Esophagus squamous epithelium (tissue), 5 donors: ENCODE data around the gene CAMK2D. TPM values are rescaled to one million over a fixed set of nuclear protein-coding genes. Genes with fewer than 3 reads are reported as not detected.

Experiments
- DNase-seq: peaks from one replicate; lab custom pipeline; 2025; lab: John Stamatoyannopoulos, UW
- H3K27ac ChIP-seq, 4 donors: fragments of 200-600 bp; sonication (generic); one replicate each; pipeline ENCODE4 v1.5.1; 2016 to 2019; ENCODE audit warnings: mild to moderate bottlenecking in 1 of 4
- H3K27me3 ChIP-seq, 4 donors: fragments of 200-600 bp; sonication (generic); 1 replicate in 3 of 4; 2 replicates in 1 of 4; pipeline versions ENCODE4 v1.5.1 to v1.6.0; 2017 to 2021; ENCODE audit warnings: antibody characterized with exemption in 1 of 4
- H3K36me3 ChIP-seq, 3 donors: fragments of 200-600 bp; sonication (generic); one replicate each; pipeline ENCODE4 v1.5.1; 2016 to 2019
- H3K4me1 ChIP-seq, 3 donors: fragments of 200-600 bp; sonication (generic); one replicate each; pipeline ENCODE4 v1.5.1; 2017 to 2019
- H3K4me3 ChIP-seq, 4 donors: fragments of 200-600 bp; sonication (generic); 1 replicate in 3 of 4; 2 replicates in 1 of 4; pipeline ENCODE4 v1.5.1; 2016 to 2019; ENCODE audit warnings: mild to moderate bottlenecking in 2 of 4, moderate library complexity in 1 of 4
- H3K9me3 ChIP-seq, 3 donors: fragments of 200-600 bp; sonication (generic); one replicate each; pipeline ENCODE4 v1.5.1; 2016 to 2019
- POLR2A ChIP-seq, 4 donors: fragments of 450-650 bp; IDR thresholded peaks; one replicate each; pipeline ENCODE4 v1.6.1; 2017; ENCODE audit warnings: antibody characterized with exemption in 4 of 4, mild to moderate bottlenecking in 4 of 4, moderate library complexity in 3 of 4
- WGBS, 2 donors: methylation state at CpG; one replicate each; pipeline ENCODE4 v1.1.5; 2018; 5-methylcytosine and 5-hydroxymethylcytosine counted together
- intact Hi-C: fragments of 100-400 bp; cut with DNase I; formaldehyde crosslinking; loops from one replicate; pipeline ENCODE4 v1.15.0; 2022
- total RNA-seq, 4 donors: library from RNA; depleted of rRNA; stranded (reverse); fragments of >200 nt; gene quantifications; one replicate each; pipeline ENCODE4 v1.1.0, GENCODE V29; 2016
- TF ChIP-seq, protein P1 (sequence below), 6 experiments: fragments of 450-650 bp in 4 of 6; fragments of 200-600 bp in 2 of 6; sonication (generic) in 2 of 6; IDR thresholded peaks; one replicate each; pipeline ENCODE4 v1.5.1; 2016 to 2019; ENCODE audit warnings: antibody characterized with exemption in 6 of 6, mild to moderate bottlenecking in 4 of 6, moderate library complexity in 4 of 6
- donor health status: DM: yes; HTN: yes; CAD: no.

CAMK2D gene
- total RNA-seq, 4 donors from 2014 or later: 30.7 to 47.7 (median 38.2) TPM

DNA sequence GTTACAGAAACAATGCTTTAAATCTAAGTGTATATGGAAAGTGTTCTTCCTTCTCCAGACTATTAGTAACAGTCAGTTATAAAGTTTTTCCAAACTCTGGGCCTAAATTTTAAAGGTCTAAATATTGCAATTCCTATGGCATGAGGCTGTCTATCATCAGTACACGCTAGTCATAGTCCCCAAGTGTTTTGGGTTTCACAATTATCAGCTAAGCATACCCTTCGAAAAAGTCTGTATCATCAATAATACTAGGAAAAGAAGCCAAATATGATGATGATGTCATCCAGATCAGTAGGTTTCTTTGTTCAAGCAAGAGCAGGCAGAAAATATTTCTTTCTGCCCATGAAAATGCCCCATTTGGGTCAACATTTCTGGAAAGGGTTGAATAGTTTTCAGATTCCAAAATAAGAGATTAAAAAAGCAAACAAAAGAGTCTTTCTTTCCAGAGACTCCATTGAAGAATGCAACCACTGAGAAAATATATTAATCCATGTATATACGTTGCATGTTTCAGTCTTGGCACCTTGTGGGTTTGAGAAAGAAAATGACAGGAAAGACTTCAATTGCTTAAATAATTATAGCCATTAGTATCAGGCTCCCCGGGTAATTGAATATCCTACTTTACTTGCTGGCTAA lies 173.8 kb downstream of the CAMK2D start:
- Histone ChIP-seq H3K27me3 (no peaks in the 10 kb centered on the region), H3K36me3 (no peaks in the 10 kb centered on the region), H3K9me3 (no peaks in the 10 kb centered on the region), H3K4me3 (no peak overlapping the region), H3K4me1 (peaks cover 0 to 10% (median 0%) of the 10 kb centered on the region in 3 donors), H3K27ac (no peak overlapping the region)
- DNase-seq: no peak
- intact Hi-C loops: no loop called here
- 26 to 61% methylated on average over 4 of the region's 4 CpGs for WGBS, 2 donors
- TF ChIP-seq POLR2A (IDR thresholded peaks at IDR 0.05): no peak
- TF ChIP-seq, protein P1, sequence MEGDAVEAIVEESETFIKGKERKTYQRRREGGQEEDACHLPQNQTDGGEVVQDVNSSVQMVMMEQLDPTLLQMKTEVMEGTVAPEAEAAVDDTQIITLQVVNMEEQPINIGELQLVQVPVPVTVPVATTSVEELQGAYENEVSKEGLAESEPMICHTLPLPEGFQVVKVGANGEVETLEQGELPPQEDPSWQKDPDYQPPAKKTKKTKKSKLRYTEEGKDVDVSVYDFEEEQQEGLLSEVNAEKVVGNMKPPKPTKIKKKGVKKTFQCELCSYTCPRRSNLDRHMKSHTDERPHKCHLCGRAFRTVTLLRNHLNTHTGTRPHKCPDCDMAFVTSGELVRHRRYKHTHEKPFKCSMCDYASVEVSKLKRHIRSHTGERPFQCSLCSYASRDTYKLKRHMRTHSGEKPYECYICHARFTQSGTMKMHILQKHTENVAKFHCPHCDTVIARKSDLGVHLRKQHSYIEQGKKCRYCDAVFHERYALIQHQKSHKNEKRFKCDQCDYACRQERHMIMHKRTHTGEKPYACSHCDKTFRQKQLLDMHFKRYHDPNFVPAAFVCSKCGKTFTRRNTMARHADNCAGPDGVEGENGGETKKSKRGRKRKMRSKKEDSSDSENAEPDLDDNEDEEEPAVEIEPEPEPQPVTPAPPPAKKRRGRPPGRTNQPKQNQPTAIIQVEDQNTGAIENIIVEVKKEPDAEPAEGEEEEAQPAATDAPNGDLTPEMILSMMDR (IDR thresholded peaks at IDR 0.05): no peak

DNA sequence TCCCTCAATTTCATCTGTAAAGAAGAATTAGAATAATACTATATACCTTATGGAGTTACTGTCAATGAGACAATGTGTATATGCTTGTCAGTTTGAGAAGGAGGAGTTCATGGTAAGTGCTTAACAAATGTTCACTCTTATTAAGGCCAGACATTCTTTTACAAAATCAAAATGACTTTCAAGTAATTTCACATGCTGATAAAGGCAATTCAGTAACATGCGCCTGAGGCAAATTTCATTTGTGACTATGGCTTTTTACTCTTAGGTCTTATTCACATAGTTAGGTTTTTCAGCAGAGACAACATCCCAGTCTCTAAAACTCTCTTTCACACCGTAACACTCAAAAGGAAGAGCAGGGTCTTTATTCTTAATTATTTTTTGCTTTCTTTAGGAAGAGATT lies 174.4 kb downstream of the CAMK2D start:
- TF ChIP-seq, protein P1 (IDR thresholded peaks at IDR 0.05): no peak
- TF ChIP-seq POLR2A (IDR thresholded peaks at IDR 0.05): no peak
- WGBS, 2 donors: 85 to 94% methylated on average over 2 of the region's 2 CpGs
- Histone ChIP-seq H3K27me3 (no peaks in the 10 kb centered on the region), H3K36me3 (no peaks in the 10 kb centered on the region), H3K4me1 (peaks cover 0 to 10% (median 0%) of the 10 kb centered on the region in 3 donors), H3K4me3 (no peak overlapping the region), H3K27ac (no peak overlapping the region), H3K9me3 (no peaks in the 10 kb centered on the region)
- DNase-seq: no peak
- intact Hi-C loops: no loop called here

- no peaks in the 10 kb centered on the region for H3K36me3 ChIP-seq
- DNase-seq: no peak
- TF ChIP-seq, protein P1 (IDR thresholded peaks at IDR 0.05): no peak
- TF ChIP-seq POLR2A (IDR thresholded peaks at IDR 0.05): no peak
- H3K4me1 ChIP-seq: peaks cover 0 to 10% (median 0%) of the 10 kb centered on the region in 3 donors
- no peaks in the 10 kb centered on the region for H3K27me3 ChIP-seq
- no peak overlapping the region for H3K4me3 ChIP-seq
- no peak overlapping the region for H3K27ac ChIP-seq
- no peaks in the 10 kb centered on the region for H3K9me3 ChIP-seq
- intact Hi-C loops: no loop called here
Observed at GRCh38 chr4:113586072-113586471, 175.5 kb downstream of the CAMK2D start.

GRCh38 chr4:113584407-113585150 lies 177.0 kb downstream of the CAMK2D start:
- H3K4me3 ChIP-seq: no peak overlapping the region
- H3K9me3 ChIP-seq: no peaks in the 10 kb centered on the region
- intact Hi-C loops: no loop called here
- H3K27ac ChIP-seq: no peak overlapping the region
- 68 to 77% methylated on average over 4 of the region's 4 CpGs for WGBS, 2 donors
- TF ChIP-seq, protein P1 (IDR thresholded peaks at IDR 0.05): no peak
- no peak for TF ChIP-seq POLR2A (IDR thresholded peaks at IDR 0.05)
- no peaks in the 10 kb centered on the region for H3K36me3 ChIP-seq
- DNase-seq: no peak
- H3K27me3 ChIP-seq: no peaks in the 10 kb centered on the region
- peaks cover 0 to 10% (median 0%) of the 10 kb centered on the region in 3 donors for H3K4me1 ChIP-seq

GRCh38 chr4:113582737-113583136 lies 178.8 kb downstream of the CAMK2D start:
- 85 to 96% methylated on average over 4 of the region's 4 CpGs for WGBS, 2 donors

More at GRCh38 chr4:113582737-113583136, 178.8 kb downstream of the CAMK2D start:
- no peaks in the 10 kb centered on the region for H3K27me3 ChIP-seq
- intact Hi-C loops: no loop called here
- H3K27ac ChIP-seq: no peak overlapping the region
- no peaks in the 10 kb centered on the region for H3K36me3 ChIP-seq
- H3K4me1 ChIP-seq: peaks cover 0 to 2% (median 0%) of the 10 kb centered on the region in 3 donors
- no peak for TF ChIP-seq POLR2A (IDR thresholded peaks at IDR 0.05)
- TF ChIP-seq, protein P1 (IDR thresholded peaks at IDR 0.05): no peak
- H3K9me3 ChIP-seq: no peaks in the 10 kb centered on the region
- DNase-seq: no peak
- H3K4me3 ChIP-seq: no peak overlapping the region
